ENCODE data around the gene PDCD2L. TPM values are rescaled to one million over a fixed set of nuclear protein-coding genes. Genes with fewer than 3 reads are reported as not detected.

PDCD2L gene
- polyA plus RNA-seq, 1 of the 3 experiments (the other 2 are of a cell fraction) = 20.8 TPM

DNA sequence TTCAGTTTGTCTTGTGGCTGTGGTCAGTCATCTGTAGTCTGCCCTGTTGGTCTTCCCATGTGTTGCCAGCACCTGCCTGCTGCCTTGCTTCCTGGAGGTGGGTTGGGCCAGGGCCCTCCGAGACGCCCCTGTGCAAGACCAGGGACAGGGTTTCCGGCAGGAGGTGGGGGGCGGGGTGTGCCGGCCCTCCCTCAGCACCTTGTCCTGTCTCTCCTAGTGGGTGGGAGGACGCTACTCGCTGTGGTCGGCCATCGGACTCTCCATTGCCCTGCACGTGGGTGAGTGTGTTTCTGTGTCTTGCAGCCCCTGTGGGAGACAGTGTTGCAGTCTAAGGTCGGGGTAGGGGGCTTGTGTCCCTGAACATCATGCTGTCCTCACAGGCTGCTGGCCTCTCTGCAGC, 11.2 kb upstream of the PDCD2L start:
- Histone ChIP-seq H3K27ac (ENCODE audit: low read depth in 2 of 2, low read length in 1 of 2) (no peak overlapping the region), H3K9me3 (no peaks in the 10 kb centered on the region), H3K4me2 (no peak overlapping the region), H3K27me3 (ENCODE audit: insufficient read depth) (no peaks in the 10 kb centered on the region), H2AFZ (ENCODE audit: low read depth) (no peak overlapping the region), H4K20me1 (ENCODE audit: insufficient read depth) (no peaks in the 10 kb centered on the region), H3K79me2 (ENCODE audit: insufficient read depth) (no peaks in the 10 kb centered on the region), H3K9me2 (no peaks in the 10 kb centered on the region), H3K9ac (no peak overlapping the region), H3K36me3 (replicated peaks in 1 of 2; ENCODE audit: control insufficient read depth in 1 of 2, insufficient read depth in 2 of 2, low read length in 1 of 2) (peaks cover 0 to 60% of the 10 kb centered on the region in 2 experiments), H3K4me1 (ENCODE audit: control insufficient read depth in 1 of 2, insufficient read depth in 2 of 2, low read depth in 1 of 2, low read length in 1 of 2) (no peaks in the 10 kb centered on the region), H3K4me3 (ENCODE audit: low read depth in 2 of 2, low read length in 1 of 2) (no peak overlapping the region), H3F3A (replicated peaks; ENCODE audit: insufficient read depth) (no peaks in the 10 kb centered on the region)
- CTCF ChIA-PET = interaction anchor here (1.3 kb wide), 1 partner anchor 37 kb away, joined by 4 read pairs; no protein-coding TSS in a partner anchor
- POLR2A ChIA-PET = no interaction called here
- no peak for DNase-seq
- TF ChIP-seq, protein P1, sequence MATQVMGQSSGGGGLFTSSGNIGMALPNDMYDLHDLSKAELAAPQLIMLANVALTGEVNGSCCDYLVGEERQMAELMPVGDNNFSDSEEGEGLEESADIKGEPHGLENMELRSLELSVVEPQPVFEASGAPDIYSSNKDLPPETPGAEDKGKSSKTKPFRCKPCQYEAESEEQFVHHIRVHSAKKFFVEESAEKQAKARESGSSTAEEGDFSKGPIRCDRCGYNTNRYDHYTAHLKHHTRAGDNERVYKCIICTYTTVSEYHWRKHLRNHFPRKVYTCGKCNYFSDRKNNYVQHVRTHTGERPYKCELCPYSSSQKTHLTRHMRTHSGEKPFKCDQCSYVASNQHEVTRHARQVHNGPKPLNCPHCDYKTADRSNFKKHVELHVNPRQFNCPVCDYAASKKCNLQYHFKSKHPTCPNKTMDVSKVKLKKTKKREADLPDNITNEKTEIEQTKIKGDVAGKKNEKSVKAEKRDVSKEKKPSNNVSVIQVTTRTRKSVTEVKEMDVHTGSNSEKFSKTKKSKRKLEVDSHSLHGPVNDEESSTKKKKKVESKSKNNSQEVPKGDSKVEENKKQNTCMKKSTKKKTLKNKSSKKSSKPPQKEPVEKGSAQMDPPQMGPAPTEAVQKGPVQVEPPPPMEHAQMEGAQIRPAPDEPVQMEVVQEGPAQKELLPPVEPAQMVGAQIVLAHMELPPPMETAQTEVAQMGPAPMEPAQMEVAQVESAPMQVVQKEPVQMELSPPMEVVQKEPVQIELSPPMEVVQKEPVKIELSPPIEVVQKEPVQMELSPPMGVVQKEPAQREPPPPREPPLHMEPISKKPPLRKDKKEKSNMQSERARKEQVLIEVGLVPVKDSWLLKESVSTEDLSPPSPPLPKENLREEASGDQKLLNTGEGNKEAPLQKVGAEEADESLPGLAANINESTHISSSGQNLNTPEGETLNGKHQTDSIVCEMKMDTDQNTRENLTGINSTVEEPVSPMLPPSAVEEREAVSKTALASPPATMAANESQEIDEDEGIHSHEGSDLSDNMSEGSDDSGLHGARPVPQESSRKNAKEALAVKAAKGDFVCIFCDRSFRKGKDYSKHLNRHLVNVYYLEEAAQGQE (IDR thresholded peaks at IDR 0.05; ENCODE audit: low read depth, low read length) = no peak
- TF ChIP-seq YY1 (IDR thresholded peaks at IDR 0.05; ENCODE audit: low read depth) (no peak), FOXM1 (IDR thresholded peaks at IDR 0.05; ENCODE audit: low read depth) (no peak), EP300 (IDR thresholded peaks at IDR 0.05; ENCODE audit: borderline replicate concordance in 1 of 2, low read depth in 1 of 2, low read length in 1 of 2) (no peak), JUND (IDR thresholded peaks at IDR 0.05) (no peak), MEF2A (IDR thresholded peaks at IDR 0.05; ENCODE audit: borderline replicate concordance, low read depth) (no peak), CHD2 (IDR thresholded peaks at IDR 0.05; ENCODE audit: low read length, partially characterized antibody) (no peak), RFX5 (IDR thresholded peaks at IDR 0.05; ENCODE audit: low read length) (no peak), MXI1 (IDR thresholded peaks at IDR 0.05; ENCODE audit: low read depth, low read length) (no peak), FOXJ3 (CRISPR knock-in tag; IDR thresholded peaks at IDR 0.05) (no peak), GABPA (IDR thresholded peaks at IDR 0.05; ENCODE audit: low read depth) (no peak)
- TF ChIP-seq, protein P2, sequence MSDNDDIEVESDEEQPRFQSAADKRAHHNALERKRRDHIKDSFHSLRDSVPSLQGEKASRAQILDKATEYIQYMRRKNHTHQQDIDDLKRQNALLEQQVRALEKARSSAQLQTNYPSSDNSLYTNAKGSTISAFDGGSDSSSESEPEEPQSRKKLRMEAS (IDR thresholded peaks at IDR 0.05; ENCODE audit: low read depth) = no peak
- TF ChIP-seq, protein P3, sequence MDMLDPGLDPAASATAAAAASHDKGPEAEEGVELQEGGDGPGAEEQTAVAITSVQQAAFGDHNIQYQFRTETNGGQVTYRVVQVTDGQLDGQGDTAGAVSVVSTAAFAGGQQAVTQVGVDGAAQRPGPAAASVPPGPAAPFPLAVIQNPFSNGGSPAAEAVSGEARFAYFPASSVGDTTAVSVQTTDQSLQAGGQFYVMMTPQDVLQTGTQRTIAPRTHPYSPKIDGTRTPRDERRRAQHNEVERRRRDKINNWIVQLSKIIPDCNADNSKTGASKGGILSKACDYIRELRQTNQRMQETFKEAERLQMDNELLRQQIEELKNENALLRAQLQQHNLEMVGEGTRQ (IDR thresholded peaks at IDR 0.05; ENCODE audit: borderline replicate concordance, low read depth, low read length) = no peak
- TF ChIP-seq, protein P4, sequence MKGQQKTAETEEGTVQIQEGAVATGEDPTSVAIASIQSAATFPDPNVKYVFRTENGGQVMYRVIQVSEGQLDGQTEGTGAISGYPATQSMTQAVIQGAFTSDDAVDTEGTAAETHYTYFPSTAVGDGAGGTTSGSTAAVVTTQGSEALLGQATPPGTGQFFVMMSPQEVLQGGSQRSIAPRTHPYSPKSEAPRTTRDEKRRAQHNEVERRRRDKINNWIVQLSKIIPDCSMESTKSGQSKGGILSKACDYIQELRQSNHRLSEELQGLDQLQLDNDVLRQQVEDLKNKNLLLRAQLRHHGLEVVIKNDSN (IDR thresholded peaks at IDR 0.05; ENCODE audit: borderline replicate concordance, low read depth) = no peak
- 97% methylated on average over 6 of the region's 11 CpGs for WGBS (ENCODE audit: low lambda C conversion rate)

All from SK-N-SH (cell line).